HG03097 (cell line): ENCODE measurements around the gene STXBP6.
A peak's percentile ranks its signal among the peaks of the same experiment; 100 is the strongest.

Experiments used
- ATAC-seq: cut with Tn5 transposase; IDR thresholded peaks from one replicate; pipeline ENCODE4 v1.9.1; 2021; ENCODE audit not compliant: unreplicated experiment, low FRiP score

STXBP6 gene

GRCh38 chr14:25052921-25053320 is 3.0 kb upstream of the STXBP6 start:
- no peak for ATAC-seq

GRCh38 chr14:25052385-25052784 is 2.4 kb upstream of the STXBP6 start:
- no peak for ATAC-seq

DNA sequence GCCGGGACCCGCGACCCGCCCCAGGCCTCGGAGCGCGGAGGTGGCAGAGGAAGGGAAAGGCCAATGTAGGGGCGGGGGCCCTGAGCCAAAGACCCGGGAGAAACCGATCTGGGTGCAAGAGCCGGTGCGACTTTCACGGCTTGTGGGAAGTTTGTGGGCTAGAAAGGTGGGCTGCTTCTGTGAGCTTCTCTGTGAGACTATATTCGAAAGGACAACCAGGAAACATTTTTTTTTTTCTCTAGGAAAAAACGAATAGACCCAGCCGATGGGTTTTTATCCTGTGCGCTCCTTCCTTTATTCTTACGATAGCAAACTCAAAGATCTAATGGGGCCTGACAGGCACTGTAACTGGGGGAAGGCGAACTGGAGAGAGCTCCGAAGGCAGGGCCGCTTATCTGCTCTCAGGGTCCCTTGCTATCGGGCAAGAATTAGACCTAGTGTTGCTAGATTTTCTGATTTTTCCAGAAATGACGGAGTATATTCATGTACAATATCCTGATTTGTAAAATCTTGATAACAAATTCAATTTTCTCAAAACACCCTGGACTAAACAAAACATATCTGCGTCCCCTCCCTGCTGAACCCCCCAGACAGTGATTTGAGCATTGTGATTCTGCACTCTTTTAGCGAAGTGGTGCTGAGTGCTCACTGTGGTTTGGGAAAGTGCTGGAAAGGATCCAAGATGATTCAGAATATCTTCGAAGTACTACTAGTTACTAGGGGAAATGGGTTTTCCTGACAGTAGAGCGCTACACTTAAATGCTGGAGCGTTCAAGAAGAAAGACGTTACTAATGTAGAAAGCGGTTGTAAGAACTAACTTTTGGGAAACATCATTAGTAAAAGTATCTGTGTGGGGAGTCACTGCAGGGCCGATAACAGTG is 563 bp upstream of the STXBP6 start:
- no peak for ATAC-seq

DNA sequence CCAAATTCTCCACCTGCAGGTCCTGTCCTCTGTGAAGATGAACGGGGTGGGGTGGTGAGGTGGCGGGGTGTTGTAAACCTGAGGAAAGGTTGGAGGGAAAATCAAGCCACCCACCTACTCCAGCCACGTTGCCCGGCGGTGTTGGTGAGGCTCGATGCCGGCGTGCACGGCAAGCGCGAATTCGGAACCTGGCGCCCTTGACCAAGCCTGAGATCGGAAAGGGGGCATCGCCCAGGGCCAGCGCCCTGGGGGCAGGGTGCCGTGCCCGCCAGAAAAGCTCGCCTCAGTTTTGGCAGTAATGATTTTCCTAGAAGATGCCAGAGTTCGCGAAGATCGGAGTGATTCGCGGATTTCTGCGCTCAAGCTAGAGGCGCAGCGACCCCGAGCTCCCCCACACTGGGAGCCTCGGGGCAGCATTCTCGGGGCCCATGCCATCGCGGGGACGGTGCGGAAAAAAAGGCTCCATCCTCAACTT is 817 bp downstream of the STXBP6 start:
- ATAC-seq = no peak

DNA sequence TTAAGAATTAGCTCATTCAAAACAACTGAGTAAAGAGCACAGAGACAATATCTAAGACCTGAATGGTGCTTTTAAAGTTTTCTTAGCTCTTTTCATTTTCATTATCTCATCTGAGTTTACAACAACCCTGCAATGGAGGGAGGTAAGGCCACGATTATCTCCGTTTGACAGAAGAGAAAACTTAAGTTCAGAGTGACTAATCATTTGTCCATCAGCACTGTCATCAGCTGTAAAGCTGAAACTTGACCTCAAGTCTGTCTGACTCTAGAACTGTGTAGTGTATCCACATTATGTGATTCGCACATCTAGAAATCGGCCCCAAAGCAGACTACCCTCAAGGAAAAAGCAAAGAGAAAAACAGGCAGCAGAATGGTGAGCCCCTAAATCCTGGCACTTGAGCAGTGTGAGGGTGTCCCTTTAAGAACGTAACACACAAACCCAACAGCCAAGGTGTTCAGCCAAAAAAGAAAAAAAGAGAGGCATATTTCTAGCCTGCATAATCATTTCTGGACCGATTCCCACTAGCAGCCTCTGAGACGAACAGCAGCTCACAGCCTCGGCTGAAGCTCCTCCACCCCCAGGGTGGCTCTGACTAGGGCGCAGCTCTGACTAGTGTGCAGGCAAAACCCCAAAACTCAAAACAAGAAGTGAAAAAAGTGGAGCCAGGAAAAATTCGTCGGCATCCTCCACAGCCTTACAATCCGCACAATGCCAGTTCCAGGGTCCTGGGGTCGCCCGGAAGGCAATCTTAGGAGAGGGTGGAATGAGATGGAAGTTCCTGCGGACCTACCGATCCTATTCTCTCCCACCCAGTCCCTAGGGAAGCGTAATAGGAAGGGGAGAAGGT is 1.6 kb downstream of the STXBP6 start:
- ATAC-seq = no peak

GRCh38 chr14:25046301-25046943 is 3.5 kb downstream of the STXBP6 start:
- no peak for ATAC-seq

GRCh38 chr14:25044106-25044698 is 5.7 kb downstream of the STXBP6 start:
- no peak for ATAC-seq

DNA sequence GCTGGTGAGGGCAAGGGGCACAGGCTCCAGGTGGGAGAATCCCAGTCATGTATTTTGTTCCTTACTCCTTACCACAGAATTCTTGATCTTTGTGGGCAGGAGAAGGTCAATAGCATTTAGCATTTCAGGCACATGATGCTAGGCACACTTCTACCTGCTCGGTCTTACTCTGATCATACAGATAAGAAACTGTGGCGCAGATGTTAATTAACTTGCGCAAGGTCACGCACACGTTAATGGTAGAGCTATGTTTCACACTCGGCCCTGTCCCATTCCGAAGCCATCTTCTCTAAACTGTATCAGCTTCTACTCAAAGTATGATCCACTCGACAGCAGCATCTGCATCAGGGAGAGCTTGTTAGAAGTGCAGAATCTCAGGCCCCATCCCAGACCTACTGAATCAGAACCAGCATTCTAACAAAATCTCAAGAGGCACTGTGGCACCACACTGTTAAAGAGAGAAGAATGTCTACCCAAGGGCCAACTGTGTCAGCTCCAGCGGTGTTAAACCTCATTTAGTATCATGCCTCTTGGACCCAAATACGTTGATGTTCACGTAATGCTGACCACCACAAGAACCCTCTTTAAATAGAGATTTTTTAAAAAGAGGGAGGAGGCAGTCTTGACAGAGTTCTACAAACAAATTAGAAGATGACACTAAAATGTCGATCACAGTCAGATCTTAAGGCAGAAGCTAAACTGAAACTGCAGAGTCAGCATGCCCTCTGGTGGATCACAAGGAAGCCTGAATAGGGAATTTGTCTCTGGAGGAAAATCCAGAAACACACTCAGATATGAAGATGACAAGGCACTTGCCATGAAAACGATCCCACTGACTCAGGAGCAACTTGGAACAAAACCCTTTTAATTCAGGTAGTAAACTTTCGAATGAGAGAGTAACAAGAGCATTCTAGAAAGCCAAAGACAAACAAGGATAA is 7.3 kb downstream of the STXBP6 start:
- ATAC-seq = no peak

GRCh38 chr14:25041898-25042297 is 8.0 kb downstream of the STXBP6 start:
- ATAC-seq = no peak

- no peak for ATAC-seq
These were observed 8.5 kb downstream of the STXBP6 start for GRCh38 chr14:25041484-25041883.

DNA sequence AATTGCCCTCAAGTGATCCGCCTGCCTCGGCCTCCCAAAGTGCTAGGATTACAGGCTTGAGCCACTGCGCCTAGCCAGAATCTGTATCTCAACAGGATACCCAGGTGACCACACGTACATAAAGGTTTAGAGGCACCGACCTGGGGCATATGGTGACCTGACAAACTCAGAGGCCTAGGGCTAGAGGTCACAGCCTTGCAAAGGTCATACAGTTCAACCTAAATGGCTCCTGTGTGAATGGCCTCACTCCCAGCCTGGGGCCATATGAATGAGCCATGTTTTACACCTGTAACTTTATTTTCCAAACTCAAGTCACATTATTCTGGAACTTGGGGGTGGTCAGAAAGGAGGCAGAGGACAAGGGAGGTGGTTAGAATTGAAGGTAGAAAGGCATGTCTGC is 10.0 kb downstream of the STXBP6 start:
- no peak for ATAC-seq

GRCh38 chr14:25038044-25038668 is 11.8 kb downstream of the STXBP6 start:
- ATAC-seq = no peak

DNA sequence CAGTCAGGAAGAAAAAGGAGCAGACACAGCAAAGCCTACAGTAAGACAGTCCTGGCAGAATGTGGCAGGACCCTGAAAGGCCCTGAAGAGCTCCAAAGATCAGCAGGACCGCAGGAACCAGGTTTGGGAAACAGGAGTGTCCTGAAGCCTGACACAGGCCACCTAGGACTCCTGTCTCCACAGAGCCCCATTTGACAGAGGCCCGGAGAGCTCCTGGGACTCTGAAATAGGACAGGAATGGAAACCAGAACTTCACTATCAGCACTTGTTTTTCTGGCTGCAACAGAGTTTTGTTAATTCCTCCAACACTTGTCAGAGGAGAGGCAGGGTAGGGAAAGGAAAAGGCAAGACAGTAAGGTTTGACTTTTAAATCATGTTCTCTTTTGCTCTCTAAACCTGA is 12.9 kb downstream of the STXBP6 start:
- no peak for ATAC-seq

DNA sequence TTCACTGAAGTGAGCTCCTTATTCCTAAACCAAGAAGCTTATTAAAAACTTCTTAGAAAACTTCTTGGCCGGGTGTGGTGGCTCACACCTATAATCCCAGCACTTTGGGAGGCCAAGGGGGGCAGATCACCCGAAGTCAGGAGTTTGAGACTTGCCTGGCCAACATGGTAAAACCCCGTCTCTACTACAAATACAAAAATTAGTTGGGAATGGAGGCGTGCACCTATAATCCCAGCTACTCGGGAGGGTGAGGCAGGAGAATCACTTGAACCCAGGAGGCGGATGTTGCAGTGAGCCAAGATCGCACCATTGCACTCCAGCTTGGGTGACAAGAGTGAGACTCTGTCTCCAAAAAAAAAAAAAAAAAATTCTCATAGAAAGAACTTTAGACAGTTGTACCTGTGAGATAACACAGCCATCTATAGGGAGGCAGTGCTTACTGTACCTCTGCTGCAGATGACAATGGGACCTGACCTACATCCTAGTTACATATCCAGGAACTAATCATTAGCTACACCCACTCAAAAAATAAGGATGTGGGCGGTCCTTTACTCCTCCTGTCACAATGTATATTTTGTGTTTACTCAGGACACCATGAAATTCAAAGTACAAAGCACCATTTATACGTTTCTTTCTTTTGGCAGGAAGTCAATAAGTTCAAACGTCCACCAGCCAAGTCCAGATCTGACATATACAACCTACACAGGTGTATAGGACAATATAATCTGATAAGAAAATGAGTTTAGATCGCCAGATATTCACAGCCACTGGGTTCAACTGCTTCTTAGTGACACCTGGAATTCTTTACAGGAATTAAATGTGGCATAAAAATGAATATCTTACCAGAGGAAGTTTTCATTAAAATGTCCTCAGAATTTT is 14.9 kb downstream of the STXBP6 start:
- ATAC-seq = no peak

DNA sequence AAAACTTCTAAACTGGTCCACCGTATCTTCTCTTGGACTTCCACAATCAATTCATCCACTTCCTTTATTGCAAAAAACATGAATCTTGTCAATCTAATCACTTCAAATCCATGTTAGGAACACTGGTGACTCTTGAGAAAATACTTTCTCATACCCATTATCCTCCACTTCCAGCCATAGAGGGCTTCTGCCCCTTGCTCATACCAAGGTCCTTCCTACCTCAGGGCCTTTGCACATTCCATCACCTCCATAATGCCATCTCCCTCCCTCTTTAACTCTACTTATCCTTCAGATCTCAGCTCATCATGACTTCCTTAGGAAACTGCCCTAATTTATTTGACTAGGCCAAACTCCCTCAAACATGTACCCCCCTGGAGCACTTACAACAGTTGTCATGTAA is 16.6 kb downstream of the STXBP6 start:
- ATAC-seq = no peak

- no peak for ATAC-seq
These were observed 17.7 kb downstream of the STXBP6 start for GRCh38 chr14:25032092-25032784.

GRCh38 chr14:25026476-25027137 is 23.3 kb downstream of the STXBP6 start:
- ATAC-seq = peak; percentile 52
